Mesendoderm (in vitro differentiated cells): ENCODE results near the gene STOML1. TPM values are rescaled to one million over a fixed set of nuclear protein-coding genes. Genes with fewer than 3 reads are reported as not detected.

Source experiments
- DNase-seq: peaks from one replicate; pipeline ENCODE4 v3.0.0; 2013
- H2AK5ac ChIP-seq: 2 replicates; pipeline ENCODE4 v1.6.1; 2013; ENCODE audit warnings: low read length, inconsistent platforms
- H2BK120ac ChIP-seq: 2 replicates; pipeline ENCODE4 v1.6.1; 2013; ENCODE audit warnings: low read depth, mild to moderate bottlenecking, low read length, moderate library complexity, mixed read lengths
- H2BK15ac ChIP-seq: replicated peaks from 2 replicates; pipeline ENCODE4 v1.6.1; 2013; ENCODE audit warnings: low read depth, mild to moderate bottlenecking, moderate library complexity
- H2BK5ac ChIP-seq: 2 replicates; pipeline ENCODE4 v1.6.1; 2013; ENCODE audit warnings: low read length, inconsistent platforms
- H3K18ac ChIP-seq: 2 replicates; pipeline ENCODE4 v1.6.1; 2013; ENCODE audit warnings: mild to moderate bottlenecking, low read length, mixed read lengths
- H3K23ac ChIP-seq: one replicate; pipeline ENCODE4 v1.6.1; 2013; ENCODE audit warnings: low read length
- H3K27ac ChIP-seq: 2 replicates; pipeline ENCODE4 v1.5.1; 2013; ENCODE audit warnings: low read depth, mild to moderate bottlenecking, inconsistent platforms, low read length, moderate library complexity
- H3K27me3 ChIP-seq: 2 replicates; pipeline ENCODE4 v1.6.1; 2013; ENCODE audit warnings: low read length, control low read depth, mild to moderate bottlenecking, inconsistent platforms; ENCODE audit not compliant: insufficient read depth, poor library complexity
- H3K36me3 ChIP-seq: 2 replicates; pipeline ENCODE4 v1.6.1; 2013; ENCODE audit warnings: low read length, inconsistent platforms; ENCODE audit not compliant: control insufficient read depth, insufficient read depth
- H3K4ac ChIP-seq: one replicate; pipeline ENCODE4 v1.6.1; 2013; ENCODE audit warnings: low read depth, mild to moderate bottlenecking, low read length, moderate library complexity
- H3K4me1 ChIP-seq: 2 replicates; pipeline ENCODE4 v1.6.1; 2013; ENCODE audit warnings: low read depth, low read length, inconsistent platforms; ENCODE audit not compliant: control insufficient read depth
- H3K4me2 ChIP-seq: 2 replicates; pipeline ENCODE4 v1.6.1; 2013; ENCODE audit warnings: low read length
- H3K4me3 ChIP-seq: 2 replicates; pipeline ENCODE4 v1.5.1; 2013; ENCODE audit warnings: mild to moderate bottlenecking, low read length
- H3K56ac ChIP-seq: one replicate; pipeline ENCODE4 v1.6.1; 2013; ENCODE audit warnings: low read length
- H3K79me1 ChIP-seq: 2 replicates; pipeline ENCODE4 v1.6.1; 2013; ENCODE audit warnings: low read length, inconsistent platforms
- H3K79me2 ChIP-seq: 2 replicates; pipeline ENCODE4 v1.6.1; 2013; ENCODE audit warnings: mild to moderate bottlenecking, low read length; ENCODE audit not compliant: control insufficient read depth, insufficient read depth
- H3K9ac ChIP-seq: 2 replicates; pipeline ENCODE4 v1.6.1; 2013; ENCODE audit warnings: low read length, inconsistent platforms
- H4K5ac ChIP-seq: one replicate; pipeline ENCODE4 v1.6.1; 2013; ENCODE audit warnings: low read length
- H4K8ac ChIP-seq: one replicate; pipeline ENCODE4 v1.6.1; 2013; ENCODE audit warnings: low read depth, mild to moderate bottlenecking, control low read depth, low read length, moderate library complexity
- WGBS: extraction: QIAGEN DNeasy Blood & Tissue Kit; methylation state at CpG from one replicate; pipeline ENCODE4 v1.1.7; 2013; ENCODE audit warnings: low lambda C conversion rate, missing lambda C conversion rate; ENCODE audit not compliant: insufficient coverage; ENCODE audit errors: extremely low coverage; 5-methylcytosine and 5-hydroxymethylcytosine counted together
- polyA plus RNA-seq, 2 experiments: library from polyadenylated mRNA; stranded (reverse); fragments of 200-250 nt; gene quantifications; one replicate each; pipeline ENCODE4 v1.2.3, GENCODE V29; 2013

The STOML1 gene
- 1.4 TPM for polyA plus RNA-seq (2013, experiment 1 of 2)
- 1.5 TPM for polyA plus RNA-seq (2013, experiment 2 of 2)

GRCh38 chr15:73991726-73992593, at the start of gene STOML1:
TSS of gene STOML1 (minus strand) at chr15:73992295. CDS start at chr15:73992223, 72 bp downstream.
- H3K27ac ChIP-seq = no peak within 1 kb of the TSS

GRCh38 chr15:74041311-74041756, 49.2 kb upstream of the STOML1 start:
- no peak overlapping the region for H3K4me3 ChIP-seq
- H2BK15ac ChIP-seq = no peak overlapping the region
- H3K27ac ChIP-seq = no peak overlapping the region
- H2BK5ac ChIP-seq = no peak overlapping the region
- no peak overlapping the region for H4K5ac ChIP-seq
- H3K79me2 ChIP-seq = no peaks in the 10 kb centered on the region
- H2AK5ac ChIP-seq = no peak overlapping the region
- no peak overlapping the region for H2BK120ac ChIP-seq
- no peaks in the 10 kb centered on the region for H3K27me3 ChIP-seq
- DNase-seq = no peak
- H3K4me2 ChIP-seq = no peak overlapping the region
- H3K4me1 ChIP-seq = peaks cover 4% of the 10 kb centered on the region
- no peak overlapping the region for H3K9ac ChIP-seq
- no peaks in the 10 kb centered on the region for H3K79me1 ChIP-seq
- no peak overlapping the region for H3K4ac ChIP-seq
- no CpG with 5 or more reads among the region's 10 CpGs for WGBS
- H3K23ac ChIP-seq = no peak overlapping the region
- H3K36me3 ChIP-seq = no peaks in the 10 kb centered on the region
- peak overlapping the region; percentile 31 for H3K56ac ChIP-seq
- H4K8ac ChIP-seq = no peak overlapping the region
- H3K18ac ChIP-seq = no peak overlapping the region

More at GRCh38 chr15:73991726-73992593, at the start of gene STOML1:
- Histone ChIP-seq H2BK5ac (no peak within 1 kb of the TSS), H3K27me3 (no peaks in the 10 kb centered on the region), H3K79me2 (peaks cover 2% of the 10 kb centered on the region), H2BK120ac (no peak within 1 kb of the TSS), H3K9ac (peak within 1 kb of the TSS; percentile 58), H3K79me1 (peaks cover 5% of the 10 kb centered on the region), H4K5ac (no peak within 1 kb of the TSS), H3K4me3 (peak within 1 kb of the TSS; percentile 37), H3K56ac (peak within 1 kb of the TSS; percentile 86), H2AK5ac (no peak within 1 kb of the TSS), H4K8ac (no peak within 1 kb of the TSS), H3K23ac (no peak within 1 kb of the TSS), H2BK15ac (no peak within 1 kb of the TSS), H3K18ac (no peak within 1 kb of the TSS), H3K4me2 (peak within 1 kb of the TSS; percentile 51), H3K4ac (no peak within 1 kb of the TSS), H3K4me1 (no peaks in the 10 kb centered on the region), H3K36me3 (no peaks in the 10 kb centered on the region)
- peak; percentile 96 for DNase-seq
- WGBS = no CpG with 5 or more reads among the region's 72 CpGs

GRCh38 chr15:74040109-74040850, 48.2 kb upstream of the STOML1 start:
- DNase-seq = peak; percentile 84
- WGBS = no CpG with 5 or more reads among the region's 7 CpGs

GRCh38 chr15:74039656-74040010, 47.5 kb upstream of the STOML1 start:
- H3K4me3 ChIP-seq = no peak overlapping the region
- WGBS = no CpG with 5 or more reads among the region's 5 CpGs

More at GRCh38 chr15:74040109-74040850, 48.2 kb upstream of the STOML1 start:
- Histone ChIP-seq H2BK5ac (no peak overlapping the region), H3K36me3 (no peaks in the 10 kb centered on the region), H3K27me3 (no peaks in the 10 kb centered on the region), H3K79me1 (no peaks in the 10 kb centered on the region), H2BK120ac (no peak overlapping the region), H3K79me2 (no peaks in the 10 kb centered on the region), H2BK15ac (no peak overlapping the region), H2AK5ac (no peak overlapping the region), H3K4me1 (peaks cover 4% of the 10 kb centered on the region), H3K18ac (no peak overlapping the region), H4K8ac (no peak overlapping the region), H3K56ac (no peak overlapping the region), H3K23ac (no peak overlapping the region), H3K4ac (no peak overlapping the region), H4K5ac (no peak overlapping the region), H3K9ac (no peak overlapping the region), H3K4me2 (no peak overlapping the region), H3K27ac (peak overlapping the region; percentile 19), H3K4me3 (no peak overlapping the region)

GRCh38 chr15:74038707-74039655, 46.9 kb upstream of the STOML1 start:
- Histone ChIP-seq H4K5ac (no peak overlapping the region), H3K79me1 (no peaks in the 10 kb centered on the region), H3K27me3 (no peaks in the 10 kb centered on the region), H3K36me3 (no peaks in the 10 kb centered on the region), H3K79me2 (no peaks in the 10 kb centered on the region), H3K27ac (no peak overlapping the region), H3K4me3 (no peak overlapping the region), H3K4ac (no peak overlapping the region), H3K18ac (no peak overlapping the region), H2AK5ac (no peak overlapping the region), H2BK120ac (no peak overlapping the region), H2BK5ac (no peak overlapping the region), H4K8ac (no peak overlapping the region), H3K9ac (no peak overlapping the region), H3K4me1 (peaks cover 4% of the 10 kb centered on the region), H3K4me2 (no peak overlapping the region), H2BK15ac (no peak overlapping the region), H3K56ac (no peak overlapping the region), H3K23ac (no peak overlapping the region)
- DNase-seq = no peak
- no CpG with 5 or more reads among the region's 9 CpGs for WGBS

More at GRCh38 chr15:74039656-74040010, 47.5 kb upstream of the STOML1 start:
- Histone ChIP-seq H3K9ac (no peak overlapping the region), H3K27me3 (no peaks in the 10 kb centered on the region), H3K4ac (no peak overlapping the region), H3K4me2 (no peak overlapping the region), H2BK15ac (no peak overlapping the region), H3K18ac (no peak overlapping the region), H3K56ac (no peak overlapping the region), H2BK120ac (no peak overlapping the region), H3K79me2 (no peaks in the 10 kb centered on the region), H2BK5ac (no peak overlapping the region), H4K8ac (no peak overlapping the region), H3K27ac (no peak overlapping the region), H2AK5ac (no peak overlapping the region), H3K23ac (no peak overlapping the region), H3K4me1 (peaks cover 4% of the 10 kb centered on the region), H3K36me3 (no peaks in the 10 kb centered on the region), H4K5ac (no peak overlapping the region), H3K79me1 (no peaks in the 10 kb centered on the region)
- no peak for DNase-seq
